Activated effector memory CD4-positive, alpha-beta T cell treated with anti-CD3 and anti-CD28 coated beads, Interleukin-2, amount 50 U/mL, for 16 hours (primary cell): ENCODE measurements around the gene MPHOSPH10.
"Not testable (repeated sequence)": the region's sequence is repeated elsewhere in the genome, so short reads cannot be mapped to it uniquely, and the experiment has no call there.

Experiments
- DNase-seq: peaks from one replicate; pipeline ENCODE4 v3.0.0-alpha.2; 2020

The MPHOSPH10 gene

GRCh38 chr2:71125506-71126294, 4.7 kb upstream of the MPHOSPH10 start:
- DNase-seq = no peak

DNA sequence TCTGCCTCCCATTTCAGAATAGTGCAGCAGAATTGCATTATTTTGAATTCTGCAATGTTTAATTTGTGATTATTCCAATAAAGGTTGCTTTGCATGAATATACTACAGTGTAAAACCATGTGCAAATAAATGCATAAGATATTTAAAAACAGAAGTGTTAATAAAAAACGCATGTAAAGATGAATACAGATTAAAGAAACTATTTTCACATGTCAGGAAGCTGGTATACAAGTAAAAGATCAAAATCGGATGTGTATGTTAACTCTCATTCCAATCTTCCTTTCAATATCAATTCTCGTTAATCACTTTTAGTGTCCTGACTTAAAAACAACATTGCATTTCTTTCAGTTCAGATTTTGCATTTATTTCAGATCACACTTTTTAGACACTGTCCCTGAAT, 3.5 kb upstream of the MPHOSPH10 start:
- no peak for DNase-seq

DNA sequence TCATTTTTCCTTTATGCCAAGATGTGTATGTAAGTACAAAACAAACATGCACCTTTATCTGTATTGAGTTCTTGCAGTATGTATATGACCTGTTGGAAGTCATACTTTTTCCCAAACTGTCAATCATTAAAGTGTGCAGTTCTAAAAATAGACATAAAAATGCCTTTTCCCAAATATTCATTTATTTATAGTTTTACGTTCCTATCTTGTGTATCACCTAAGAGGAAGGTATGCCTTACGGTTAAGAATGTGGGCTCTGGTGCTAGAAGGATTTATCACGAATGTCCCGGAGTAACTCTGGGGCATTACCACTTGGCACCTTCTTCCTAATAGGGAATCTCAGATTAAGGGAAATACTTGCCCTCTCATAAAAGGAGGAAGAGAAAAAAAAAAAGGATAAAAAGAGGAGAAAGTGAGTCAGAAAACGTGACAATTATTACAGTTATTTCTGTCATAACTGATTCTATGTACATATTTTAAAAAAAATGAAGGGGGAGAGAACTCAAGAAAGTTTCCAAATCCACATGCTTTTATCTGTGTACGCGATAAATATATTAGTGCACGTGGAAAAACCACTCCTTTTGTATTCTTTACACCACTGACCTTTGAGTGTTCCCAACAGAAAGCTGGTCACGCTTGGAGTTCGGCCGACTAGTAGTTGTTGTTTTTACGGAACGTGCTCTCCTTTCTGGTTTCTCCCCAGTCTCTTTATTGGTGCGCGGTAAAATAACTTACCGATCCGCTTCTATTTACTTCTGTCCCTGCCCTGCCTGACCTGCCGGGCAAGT, 1.1 kb upstream of the MPHOSPH10 start:
- DNase-seq = no peak

DNA sequence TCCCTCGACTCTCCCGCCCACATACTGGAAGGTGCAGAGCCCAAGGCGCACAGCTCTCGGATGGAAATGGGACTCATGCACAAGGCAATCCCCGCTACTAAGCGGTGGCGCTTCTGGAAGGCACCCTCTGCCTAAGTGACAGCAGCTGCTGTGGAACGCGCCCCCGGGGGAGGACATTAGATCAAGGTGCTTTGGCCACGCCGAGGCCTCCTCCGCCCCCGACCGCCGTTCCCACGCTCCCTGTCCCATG, 607 bp upstream of the MPHOSPH10 start:
- no peak for DNase-seq

DNA sequence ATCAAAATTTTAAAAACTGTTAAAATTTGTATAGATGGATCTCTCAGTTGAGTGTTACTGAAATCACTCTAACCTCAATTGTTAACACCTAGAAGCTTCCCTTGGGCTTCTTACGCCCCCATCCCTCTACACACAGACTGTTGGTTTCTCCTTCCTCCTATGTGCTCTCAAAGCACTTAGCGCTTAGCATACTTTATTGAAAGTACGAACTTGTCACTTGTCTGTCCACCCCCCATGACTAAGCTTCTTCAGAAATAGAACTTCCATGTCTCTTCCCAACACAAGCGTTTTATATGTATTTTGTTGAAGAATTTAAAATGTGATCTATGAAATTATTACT, 441 bp downstream of the MPHOSPH10 start:
- DNase-seq = no peak

GRCh38 chr2:71131387-71132166, 1.1 kb downstream of the MPHOSPH10 start:
- DNase-seq = not testable (repeated sequence)

GRCh38 chr2:71133603-71134002, 3.2 kb downstream of the MPHOSPH10 start:
- no peak for DNase-seq

DNA sequence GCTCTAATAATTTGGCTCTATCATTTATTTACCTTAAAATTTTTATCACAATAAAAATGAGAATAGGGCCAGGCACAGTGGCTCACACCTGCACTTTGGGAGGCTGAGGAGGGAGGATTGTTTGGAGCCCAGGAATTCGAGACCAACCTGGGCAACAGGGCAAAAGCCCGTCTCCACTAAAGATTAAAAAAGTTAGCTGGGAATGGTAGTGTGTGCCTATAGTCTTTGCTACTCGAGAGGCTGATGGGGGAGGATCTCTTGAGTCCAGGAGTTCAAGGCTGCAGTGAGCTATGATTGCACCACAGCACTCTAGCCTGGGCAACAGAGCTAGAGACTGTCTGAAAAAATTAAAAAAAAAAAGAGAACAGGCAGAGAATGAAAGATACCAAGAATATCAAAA, 5.7 kb downstream of the MPHOSPH10 start:
- DNase-seq = no peak

- DNase-seq = no peak
Observed at GRCh38 chr2:71143782-71144181, 13.3 kb downstream of the MPHOSPH10 start.

GRCh38 chr2:71148506-71149063, 18.2 kb downstream of the MPHOSPH10 start:
- no peak for DNase-seq

- DNase-seq = no peak
Observed at GRCh38 chr2:71150082-71150816, 19.8 kb downstream of the MPHOSPH10 start.

GRCh38 chr2:71151620-71152019, 21.2 kb downstream of the MPHOSPH10 start:
- no peak for DNase-seq

- no peak for DNase-seq
Observed at GRCh38 chr2:71153585-71154224, 23.3 kb downstream of the MPHOSPH10 start.

- no peak for DNase-seq
Observed at GRCh38 chr2:71154279-71154678, 23.8 kb downstream of the MPHOSPH10 start.

- no peak for DNase-seq
Observed at GRCh38 chr2:71154798-71155197, 24.4 kb downstream of the MPHOSPH10 start.

DNA sequence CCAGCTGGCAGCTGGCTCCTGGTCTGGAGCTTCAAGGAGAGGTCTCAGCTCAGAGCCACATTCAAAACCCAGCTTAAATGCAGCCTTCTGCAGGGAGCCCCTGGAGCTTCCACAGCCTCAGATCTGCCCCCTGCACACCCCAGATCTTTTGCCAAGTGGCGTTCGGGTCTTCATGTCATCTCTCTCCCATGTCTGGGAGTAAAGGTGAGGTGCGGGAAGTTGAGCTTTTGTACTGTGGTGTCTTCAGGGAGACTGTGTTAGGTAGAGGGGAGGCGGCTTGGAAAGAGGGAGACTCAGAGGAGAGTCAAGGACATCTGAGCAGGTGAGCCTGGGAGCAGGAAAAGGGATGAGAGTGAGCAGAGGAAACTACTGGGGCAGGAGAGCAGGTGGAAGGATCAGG, 25.4 kb downstream of the MPHOSPH10 start:
- no peak for DNase-seq

DNA sequence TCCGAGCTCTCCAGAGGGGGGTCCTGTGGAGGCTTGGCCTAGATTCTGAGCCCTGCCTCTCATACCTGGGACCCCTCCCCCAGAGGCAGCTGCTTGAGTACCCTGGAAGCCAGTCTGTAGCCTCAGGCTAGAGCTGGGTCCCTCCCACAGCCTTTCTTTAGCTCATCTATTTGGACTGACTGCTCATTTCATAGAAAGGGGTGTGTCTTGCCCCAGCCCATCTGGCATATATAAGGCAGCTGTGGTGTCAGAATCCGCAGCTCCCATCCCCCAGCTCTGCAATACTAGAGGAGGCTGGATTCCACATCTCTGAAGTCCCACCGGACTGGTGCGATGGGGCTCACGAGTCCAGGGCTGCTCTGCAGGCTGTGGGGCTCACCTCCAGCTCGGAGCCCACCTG, 26.1 kb downstream of the MPHOSPH10 start:
- DNase-seq = no peak

GRCh38 chr2:71157124-71157793, 26.8 kb downstream of the MPHOSPH10 start:
- peak; percentile 83 for DNase-seq

DNA sequence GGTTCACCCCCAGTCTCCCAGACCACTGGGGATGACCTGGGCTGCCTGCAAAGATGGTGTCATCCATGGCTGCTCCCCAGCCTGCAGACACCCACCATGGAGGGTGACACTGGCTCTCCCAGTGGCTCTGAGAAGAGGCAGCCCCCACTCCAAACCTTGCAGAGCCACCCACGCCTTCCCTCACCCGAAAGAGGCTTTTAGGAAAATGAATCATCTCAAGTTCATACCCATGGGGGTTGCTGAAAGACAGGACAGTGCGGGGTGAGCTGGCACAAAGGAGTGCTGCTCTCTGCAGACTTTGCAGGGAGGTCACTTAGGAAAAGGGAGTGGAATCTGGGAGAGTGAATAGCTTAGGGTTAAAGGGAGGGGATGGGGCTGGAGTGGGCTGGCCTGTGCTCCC, 36.4 kb downstream of the MPHOSPH10 start:
- no peak for DNase-seq

- DNase-seq = no peak
Observed at GRCh38 chr2:71173096-71173495, 42.7 kb downstream of the MPHOSPH10 start.

GRCh38 chr2:71174207-71174606, 43.8 kb downstream of the MPHOSPH10 start:
- no peak for DNase-seq

DNA sequence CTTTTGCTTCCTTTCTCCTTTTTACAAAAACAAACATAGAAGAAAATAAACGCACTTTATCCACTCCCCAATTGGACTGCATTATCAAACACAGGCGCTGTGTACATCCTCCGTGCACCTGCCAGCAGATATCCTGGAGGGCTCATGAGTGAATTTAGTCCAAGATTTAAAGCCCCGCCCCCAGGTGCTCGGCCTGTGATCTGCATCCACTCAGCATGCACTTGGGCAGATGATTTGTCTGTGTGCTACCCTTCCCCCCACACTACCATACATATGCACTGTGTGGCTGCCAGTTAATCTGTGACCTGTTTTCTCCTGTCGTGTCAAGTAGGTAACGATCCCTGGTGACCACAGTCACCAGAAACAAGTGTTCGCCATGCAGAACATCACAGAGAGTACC, 48.4 kb downstream of the MPHOSPH10 start:
- DNase-seq = not testable (repeated sequence)
